ENCODE results near the gene IL4. TPM values are rescaled to one million over a fixed set of nuclear protein-coding genes. Genes with fewer than 3 reads are reported as not detected.

The IL4 gene
- total RNA-seq, 2 donors from 2014 or later: not detected

DNA sequence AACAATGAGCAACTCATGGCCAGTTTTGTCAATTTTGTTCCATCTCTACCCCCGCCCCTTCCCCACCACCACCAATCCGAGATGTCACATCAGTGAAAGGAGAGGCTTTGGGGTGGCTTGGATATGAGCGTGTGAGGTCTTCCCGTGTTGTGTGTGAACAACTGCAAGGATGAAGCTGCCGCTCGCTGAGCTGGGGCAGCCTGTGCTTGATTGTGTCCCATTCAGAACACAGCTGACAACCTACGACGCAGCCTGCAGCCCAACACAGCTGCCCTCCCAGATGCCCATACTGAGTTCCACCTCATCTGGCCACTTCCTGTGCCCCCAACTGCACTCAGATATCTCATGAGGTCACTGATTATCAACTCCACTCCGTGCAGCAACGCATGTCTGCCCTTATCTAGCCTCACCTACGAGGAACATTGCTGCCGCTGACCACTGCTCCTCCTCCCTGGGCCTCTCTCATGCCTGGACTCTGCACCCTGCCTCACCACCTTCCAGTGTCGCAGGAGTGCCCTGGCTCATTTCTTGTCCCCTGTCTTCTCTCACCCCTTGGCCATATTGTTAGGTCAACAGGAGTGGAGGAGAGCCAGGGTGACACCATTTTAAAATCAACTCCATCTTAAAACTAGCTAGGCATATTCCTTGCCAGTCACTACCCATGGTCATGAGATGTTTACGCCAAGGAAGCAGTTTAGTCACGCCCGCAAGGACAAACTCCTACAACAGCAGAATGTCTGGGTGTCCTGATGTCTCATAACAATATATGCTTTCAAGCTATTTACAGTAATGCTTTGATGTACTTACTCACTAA, 7.3 kb upstream of the IL4 start:
- TF ChIP-seq CTCF (IDR thresholded peaks at IDR 0.05): no peak
- no peaks in the 10 kb centered on the region for H3K27me3 ChIP-seq (replicated peaks; ENCODE audit: insufficient read depth)
- DNase-seq (ENCODE audit: low spot score) (no peak), ATAC-seq (ENCODE audit: insufficient number of reproducible peaks, low FRiP score, low read depth) (no peak)
- H3K4me1 ChIP-seq (ENCODE audit: control insufficient read depth in 1 of 2, low read depth in 2 of 2): no peaks in the 10 kb centered on the region
- H3K36me3 ChIP-seq: no peaks in the 10 kb centered on the region
- H3K4me3 ChIP-seq: no peak overlapping the region
- no peaks in the 10 kb centered on the region for H3K9me3 ChIP-seq
- no peak overlapping the region for H3K27ac ChIP-seq

DNA sequence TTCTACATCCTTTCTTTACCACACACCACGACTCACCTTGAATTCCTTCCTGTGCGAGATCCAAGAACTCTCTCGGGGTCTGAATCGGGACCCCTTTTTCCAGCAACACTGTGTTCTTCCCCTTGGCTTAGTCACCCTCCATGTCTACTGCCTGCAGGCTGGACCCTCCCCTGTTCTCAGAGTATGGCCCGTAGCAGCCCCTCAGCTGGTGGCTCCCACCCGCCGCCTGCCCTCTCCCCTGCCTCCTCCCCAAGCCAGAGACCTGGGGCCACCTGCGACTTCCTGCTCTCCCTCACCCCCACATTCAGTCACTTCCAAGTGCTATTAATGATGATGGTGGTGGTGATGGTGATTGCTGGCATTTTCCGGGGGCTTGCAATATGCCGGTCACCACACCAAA, 6.5 kb upstream of the IL4 start:
- no peak for TF ChIP-seq CTCF (IDR thresholded peaks at IDR 0.05)
- H3K4me3 ChIP-seq: no peak overlapping the region
- H3K27ac ChIP-seq: no peak overlapping the region
- no peaks in the 10 kb centered on the region for H3K9me3 ChIP-seq
- no peaks in the 10 kb centered on the region for H3K27me3 ChIP-seq (replicated peaks; ENCODE audit: insufficient read depth)
- DNase-seq (ENCODE audit: low spot score) (no peak), ATAC-seq (ENCODE audit: insufficient number of reproducible peaks, low FRiP score, low read depth) (no peak)
- no peaks in the 10 kb centered on the region for H3K36me3 ChIP-seq
- no peaks in the 10 kb centered on the region for H3K4me1 ChIP-seq (ENCODE audit: control insufficient read depth in 1 of 2, low read depth in 2 of 2)

DNA sequence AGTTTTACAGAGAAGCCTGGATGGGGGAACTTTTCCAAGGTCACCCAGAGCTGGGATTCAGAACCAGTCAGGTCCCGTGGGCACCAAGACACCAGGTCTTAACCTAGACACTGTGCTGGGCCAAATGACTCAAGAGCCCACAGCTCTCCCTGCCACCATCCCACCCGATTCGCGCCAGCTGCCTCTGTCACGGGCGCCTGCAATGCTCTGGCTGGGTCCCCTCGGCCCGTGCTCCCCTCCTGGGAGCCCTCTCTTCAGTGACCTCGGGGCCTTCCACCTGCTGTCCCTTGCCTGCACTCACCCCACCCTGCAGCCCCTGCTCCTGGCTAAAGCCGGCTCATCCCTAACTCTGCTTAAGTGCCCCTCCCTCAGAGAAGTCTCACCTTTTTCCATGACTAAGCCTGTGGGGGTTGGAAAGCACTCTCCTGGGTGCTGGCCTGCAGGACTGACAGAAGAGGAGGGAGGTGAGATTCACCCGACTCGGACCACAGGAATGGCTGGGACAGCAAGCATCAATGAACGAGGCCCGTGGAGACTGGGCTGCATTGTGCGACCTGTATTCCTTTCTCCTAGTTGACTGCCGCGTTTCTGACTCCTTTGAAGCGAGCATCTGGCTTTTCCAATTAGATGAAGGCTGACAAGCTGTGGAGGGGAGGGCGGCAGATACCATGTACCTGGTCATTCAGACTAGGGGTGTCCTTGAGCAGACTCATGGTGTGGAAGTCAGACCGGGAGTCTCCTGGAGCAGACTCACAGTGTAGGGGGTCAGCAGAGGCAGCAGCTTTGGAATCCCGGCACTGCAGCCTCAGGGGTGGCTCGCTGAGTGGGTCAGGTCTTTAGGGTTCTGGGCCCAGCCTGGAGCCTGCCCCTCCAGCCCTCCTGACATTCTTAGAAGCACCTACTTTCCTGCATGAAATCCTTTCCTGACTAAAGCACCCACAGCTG, 5.8 kb upstream of the IL4 start:
- Histone ChIP-seq H3K27ac (no peak overlapping the region), H3K36me3 (no peaks in the 10 kb centered on the region), H3K27me3 (replicated peaks; ENCODE audit: insufficient read depth) (no peaks in the 10 kb centered on the region), H3K9me3 (no peaks in the 10 kb centered on the region), H3K4me1 (ENCODE audit: control insufficient read depth in 1 of 2, low read depth in 2 of 2) (no peaks in the 10 kb centered on the region), H3K4me3 (no peak overlapping the region)
- TF ChIP-seq CTCF (IDR thresholded peaks at IDR 0.05): no peak
- ATAC-seq (ENCODE audit: insufficient number of reproducible peaks, low FRiP score, low read depth) (no peak), DNase-seq (ENCODE audit: low spot score) (no peak)

GRCh38 chr5:132668706-132669454, 4.9 kb upstream of the IL4 start:
- ATAC-seq (ENCODE audit: insufficient number of reproducible peaks, low FRiP score, low read depth) (no peak), DNase-seq (ENCODE audit: low spot score) (no peak)
- Histone ChIP-seq H3K4me3 (no peak overlapping the region), H3K36me3 (no peaks in the 10 kb centered on the region), H3K27ac (no peak overlapping the region), H3K9me3 (no peaks in the 10 kb centered on the region), H3K27me3 (replicated peaks; ENCODE audit: insufficient read depth) (no peaks in the 10 kb centered on the region), H3K4me1 (ENCODE audit: control insufficient read depth in 1 of 2, low read depth in 2 of 2) (peaks cover 0 to 1% of the 10 kb centered on the region in 2 donors)
- no peak for TF ChIP-seq CTCF (IDR thresholded peaks at IDR 0.05)

All from thoracic aorta (tissue), 2 donors.